HCT116 (cell line): Measurements from ENCODE around the gene ZNF516. TPM values are rescaled to one million over a fixed set of nuclear protein-coding genes. Genes with fewer than 3 reads are reported as not detected.

ENCODE experiments used
- ATAC-seq: fragments of 200-7000 bp; cut with Tn5 transposase; 2 replicates; pipeline ENCODE4 v1.9.1; 2020; ENCODE audit warnings: mild to moderate bottlenecking, moderate library complexity
- BruUV-seq: library from RNA; stranded (reverse); fragments of 400-500 nt; replicated peaks from 2 replicates; lab custom pipeline; 2021; lab: Mats Ljungman, UMichigan
- CTCF ChIA-PET: fragments of 300-600 bp; sonication (Branson Sonifier 250); formaldehyde crosslinking; loops from one replicate; lab custom pipeline; 2021; ENCODE audit warnings: antibody characterized with exemption; lab: Charles Lee
- POLR2A ChIA-PET: fragments of 300-600, 350-600 bp; sonication (Branson Sonifier 250); formaldehyde crosslinking; loops from one replicate; lab custom pipeline; 2021; ENCODE audit warnings: antibody characterized with exemption; lab: Charles Lee
- RAD21 ChIA-PET, 2 experiments: fragments of 300-600 bp; sonication (Branson Sonifier 250); formaldehyde crosslinking; loops; one replicate each; lab custom pipeline; 2023; ENCODE audit warnings: low total read pairs in 2 of 2; ENCODE audit not compliant: uncharacterized antibody in 2 of 2, unreplicated experiment in 2 of 2, low non-redundant PET in 1 of 2; lab: Charles Lee
- DNase-seq: peaks from one replicate; pipeline ENCODE4 v3.0.0-alpha.2; 2010; ENCODE audit warnings: low read depth, low spot score
- H2AFZ ChIP-seq: fragments of 200-600 bp; shearing (Covaris generic), sonication (generic); 2 replicates; pipeline ENCODE4 v1.6.1; 2017; ENCODE audit warnings: low read depth, mixed run types, mixed read lengths, antibody characterized with exemption, low read length; ENCODE audit not compliant: poor library complexity, severe bottlenecking
- H3K27ac ChIP-seq: 2 replicates; pipeline ENCODE4 v1.5.1; 2012; ENCODE audit warnings: low read depth, low read length
- H3K27me3 ChIP-seq: fragments of 200-600 bp; sonication (generic); 2 replicates; pipeline ENCODE4 v1.6.1; 2016; ENCODE audit warnings: mixed run types, low read length, mixed read lengths; ENCODE audit not compliant: insufficient read depth
- H3K36me3 ChIP-seq, 2 experiments: fragments of 200-500 bp in 1 of 2; fragments of 200-600 bp in 1 of 2; sonication (Bioruptor generic) in 1 of 2; sonication (generic) in 1 of 2; 2 replicates each; pipeline versions ENCODE4 v1.5.1 to v1.6.1; 2014 to 2016; ENCODE audit warnings: low read length in 2 of 2, inconsistent platforms in 1 of 2, mixed read lengths in 1 of 2, mixed run types in 1 of 2; ENCODE audit not compliant: insufficient read depth in 2 of 2, control insufficient read depth in 1 of 2
- H3K4me1 ChIP-seq, 2 experiments: fragments of 200-600 bp in 1 of 2; sonication (generic) in 1 of 2; 2 replicates each; pipeline versions ENCODE4 v1.5.1 to v1.6.1; 2012 to 2017; ENCODE audit warnings: low read length in 2 of 2, inconsistent platforms in 1 of 2, mild to moderate bottlenecking in 1 of 2, mixed read lengths in 1 of 2, mixed run types in 1 of 2, moderate library complexity in 1 of 2; ENCODE audit not compliant: insufficient read depth in 2 of 2, control insufficient read depth in 1 of 2
- H3K4me2 ChIP-seq: fragments of 200-600 bp; sonication (generic); 2 replicates; pipeline ENCODE4 v1.6.1; 2017; ENCODE audit warnings: mixed run types, low read length, mixed read lengths
- H3K4me3 ChIP-seq, 2 experiments: fragments of 200-600 bp in 1 of 2; sonication (generic) in 1 of 2; replicated peaks in 1 of 2; 2 replicates each; pipeline ENCODE4 v1.5.1; 2011 to 2016; ENCODE audit warnings: low read length in 2 of 2, control low read depth in 1 of 2, low read depth in 1 of 2, mild to moderate bottlenecking in 1 of 2, mixed read lengths in 1 of 2, mixed run types in 1 of 2
- H3K79me2 ChIP-seq: fragments of 200-600 bp; sonication (generic); 2 replicates; pipeline ENCODE4 v1.6.1; 2017; ENCODE audit warnings: mild to moderate bottlenecking, mixed run types, low read length, moderate library complexity, mixed read lengths; ENCODE audit not compliant: insufficient read depth
- H3K9ac ChIP-seq: fragments of 200-600 bp; sonication (generic); 2 replicates; pipeline ENCODE4 v1.6.1; 2016; ENCODE audit warnings: low read length, mixed read lengths
- H3K9me2 ChIP-seq: fragments of 200-600 bp; sonication (generic), shearing (Covaris generic); 2 replicates; pipeline ENCODE4 v1.6.1; 2017; ENCODE audit warnings: mixed run types, mild to moderate bottlenecking, moderate library complexity; ENCODE audit not compliant: insufficient read depth
- H3K9me3 ChIP-seq, 2 experiments: fragments of 200-500 bp in 1 of 2; fragments of 200-600 bp in 1 of 2; sonication (Bioruptor generic) in 1 of 2; sonication (generic) in 1 of 2; 2 replicates each; pipeline ENCODE4 v1.6.1; 2014 to 2017; ENCODE audit warnings: low read length in 2 of 2, mixed read lengths in 2 of 2, inconsistent platforms in 1 of 2, low read depth in 1 of 2, mild to moderate bottlenecking in 1 of 2, mixed run types in 1 of 2, moderate library complexity in 1 of 2; ENCODE audit not compliant: control insufficient read depth in 1 of 2, insufficient read depth in 1 of 2
- H4K20me1 ChIP-seq: fragments of 200-600 bp; sonication (generic), shearing (Covaris generic); 2 replicates; pipeline ENCODE4 v1.6.1; 2017; ENCODE audit warnings: mixed run types, mild to moderate bottlenecking, moderate library complexity; ENCODE audit not compliant: insufficient read depth
- ELF1 ChIP-seq: IDR thresholded peaks from 2 replicates; pipeline ENCODE4 v1.6.1; 2012; ENCODE audit warnings: low read depth, borderline replicate concordance
- EZH2phosphoT487 ChIP-seq: fragments of 200-600 bp; IDR thresholded peaks from 2 replicates; pipeline ENCODE4 v1.6.1; 2018; ENCODE audit warnings: antibody characterized with exemption, borderline replicate concordance
- JUND ChIP-seq: IDR thresholded peaks from 2 replicates; pipeline ENCODE4 v1.6.1; 2012
- REST ChIP-seq: IDR thresholded peaks from 2 replicates; pipeline ENCODE4 v1.6.1; 2012; ENCODE audit warnings: low read depth
- SIN3A ChIP-seq: IDR thresholded peaks from 2 replicates; pipeline ENCODE4 v1.6.1; 2012; ENCODE audit warnings: low read depth
- SRF ChIP-seq: IDR thresholded peaks from 2 replicates; pipeline ENCODE4 v1.6.1; 2012; ENCODE audit warnings: low read depth
- TCF7L2 ChIP-seq: IDR thresholded peaks from 2 replicates; pipeline ENCODE4 v1.7.0; 2011; ENCODE audit warnings: borderline replicate concordance, inconsistent platforms; ENCODE audit not compliant: insufficient read depth, insufficient read length; ENCODE audit errors: extremely low read depth
- ZFX ChIP-seq: fragments of 450-650 bp; IDR thresholded peaks from 2 replicates; pipeline ENCODE4 v1.6.1; 2017
- intact Hi-C: fragments of 100-400 bp; cut with micrococcal nuclease; formaldehyde crosslinking; loops from 2 replicates; pipeline ENCODE4 v1.10.0; 2022
- total RNA-seq: library from RNA; stranded (reverse); gene quantifications from one replicate; pipeline ENCODE4 v1.2.1, GENCODE V29; 2021; ENCODE audit not compliant: unreplicated experiment
- TF ChIP-seq, protein P1 (sequence below): IDR thresholded peaks from 2 replicates; pipeline ENCODE4 v1.6.1; 2012

The ZNF516 gene
- total RNA-seq, 1 experiment from 2014 or later, result 32.0 TPM

GRCh38 chr18:76486038-76486437 lies 9.0 kb downstream of the ZNF516 start:
- Histone ChIP-seq H3K9me2 (no peaks in the 10 kb centered on the region), H4K20me1 (no peaks in the 10 kb centered on the region), H2AFZ (no peak overlapping the region), H3K9ac (no peak overlapping the region), H3K27me3 (no peaks in the 10 kb centered on the region), H3K4me1 (peaks cover 0 to 5% of the 10 kb centered on the region in 2 experiments; a peak in 1 of 4 replicates), H3K9me3 (no peaks in the 10 kb centered on the region), H3K27ac (no peak overlapping the region), H3K4me3 (no peak overlapping the region), H3K36me3 (no peaks in the 10 kb centered on the region), H3K79me2 (peaks cover 26% of the 10 kb centered on the region), H3K4me2 (no peak overlapping the region)
- ChIA-PET POLR2A (no interaction called here), RAD21 (no interaction called here), CTCF (interaction anchor here (1.4 kb wide), 1 partner anchor 12 kb away, joined by 4 read pairs; no protein-coding TSS in a partner anchor)
- no TSS peak for BruUV-seq
- DNase-seq (no peak), ATAC-seq (no peak)
- TF ChIP-seq SRF (no peak), TCF7L2 (no peak), EZH2phosphoT487 (no peak), REST (no peak), ELF1 (no peak), JUND (no peak), SIN3A (no peak), ZFX (no peak)
- TF ChIP-seq, protein P1, sequence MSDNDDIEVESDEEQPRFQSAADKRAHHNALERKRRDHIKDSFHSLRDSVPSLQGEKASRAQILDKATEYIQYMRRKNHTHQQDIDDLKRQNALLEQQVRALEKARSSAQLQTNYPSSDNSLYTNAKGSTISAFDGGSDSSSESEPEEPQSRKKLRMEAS, result no peak
- intact Hi-C loops, result no loop called here
